Ectodermal cell (in vitro differentiated cells): ENCODE data around the gene SAXO1.
"Not testable (repeated sequence)": the region's sequence is repeated elsewhere in the genome, so short reads cannot be mapped to it uniquely, and the experiment has no call there.

Source experiments
- H3K27ac ChIP-seq: 2 replicates; pipeline ENCODE4 v1.7.0; 2013; ENCODE audit warnings: mild to moderate bottlenecking, low read depth, low read length; ENCODE audit not compliant: insufficient read depth, poor library complexity, severe bottlenecking
- H3K27me3 ChIP-seq: 2 replicates; pipeline ENCODE4 v1.7.0; 2013; ENCODE audit warnings: mild to moderate bottlenecking, low read length; ENCODE audit not compliant: insufficient read depth, control insufficient read depth, poor library complexity, severe bottlenecking
- H3K36me3 ChIP-seq: one replicate; pipeline ENCODE4 v1.7.0; 2013; ENCODE audit warnings: low read length; ENCODE audit not compliant: control insufficient read depth, insufficient read depth
- H3K4me1 ChIP-seq: one replicate; pipeline ENCODE4 v1.7.0; 2013; ENCODE audit warnings: low read length; ENCODE audit not compliant: control insufficient read depth, insufficient read depth
- H3K4me3 ChIP-seq: 2 replicates; pipeline ENCODE4 v1.7.0; 2013; ENCODE audit warnings: low read depth, low read length, control low read depth; ENCODE audit not compliant: insufficient read depth
- H3K9me3 ChIP-seq: 2 replicates; pipeline ENCODE4 v1.7.0; 2013; ENCODE audit warnings: mild to moderate bottlenecking, low read length, moderate library complexity; ENCODE audit not compliant: control insufficient read depth
- WGBS, 2 experiments: methylation state at CpG; one replicate each; pipeline ENCODE4 v1.1.7; 2013; ENCODE audit warnings: missing lambda C conversion rate in 2 of 2; 5-methylcytosine and 5-hydroxymethylcytosine counted together

Gene SAXO1

GRCh38 chr9:19000133-19000532 lies 32.9 kb downstream of the SAXO1 start:
- no peaks in the 10 kb centered on the region for H3K36me3 ChIP-seq
- no peak overlapping the region for H3K4me3 ChIP-seq
- no peaks in the 10 kb centered on the region for H3K27me3 ChIP-seq
- no peak overlapping the region for H3K27ac ChIP-seq
- no peaks in the 10 kb centered on the region for H3K9me3 ChIP-seq
- 85 to 86% methylated on average over 16 of the region's 16 CpGs for WGBS, 2 experiments
- H3K4me1 ChIP-seq = peaks cover 3% of the 10 kb centered on the region

- WGBS, 2 experiments = 90 to 91% methylated on average over 28 of the region's 28 CpGs
- H3K27me3 ChIP-seq = no peaks in the 10 kb centered on the region
- no peaks in the 10 kb centered on the region for H3K36me3 ChIP-seq
- H3K27ac ChIP-seq = no peak overlapping the region
- H3K4me3 ChIP-seq = no peak overlapping the region
- H3K9me3 ChIP-seq = no peaks in the 10 kb centered on the region
- H3K4me1 ChIP-seq = peaks cover 5% of the 10 kb centered on the region
Observed at GRCh38 chr9:18999173-18999785, 33.7 kb downstream of the SAXO1 start.

GRCh38 chr9:18997151-18997550 lies 35.9 kb downstream of the SAXO1 start:
- H3K4me1 ChIP-seq = peaks cover 5% of the 10 kb centered on the region
- no peak overlapping the region for H3K4me3 ChIP-seq
- 48 to 50% methylated on average over 2 of the region's 2 CpGs for WGBS, 2 experiments
- H3K27me3 ChIP-seq = no peaks in the 10 kb centered on the region
- H3K36me3 ChIP-seq = no peaks in the 10 kb centered on the region
- H3K9me3 ChIP-seq = no peaks in the 10 kb centered on the region
- H3K27ac ChIP-seq = no peak overlapping the region

GRCh38 chr9:18996211-18996610 lies 36.8 kb downstream of the SAXO1 start:
- no peak overlapping the region for H3K27ac ChIP-seq
- no peak overlapping the region for H3K4me3 ChIP-seq
- H3K36me3 ChIP-seq = no peaks in the 10 kb centered on the region
- no peaks in the 10 kb centered on the region for H3K9me3 ChIP-seq
- H3K27me3 ChIP-seq = no peaks in the 10 kb centered on the region
- H3K4me1 ChIP-seq = peaks cover 5% of the 10 kb centered on the region
- 63 to 64% methylated on average over 3 of the region's 3 CpGs for WGBS, 2 experiments

- H3K9me3 ChIP-seq = no peaks in the 10 kb centered on the region
- H3K27me3 ChIP-seq = no peaks in the 10 kb centered on the region
- no peaks in the 10 kb centered on the region for H3K36me3 ChIP-seq
- 48 to 58% methylated on average over 10 of the region's 10 CpGs for WGBS, 2 experiments
- peaks cover 5% of the 10 kb centered on the region for H3K4me1 ChIP-seq
- H3K4me3 ChIP-seq = no peak overlapping the region
- no peak overlapping the region for H3K27ac ChIP-seq
Observed at GRCh38 chr9:18994263-18994916, 38.6 kb downstream of the SAXO1 start.

- H3K27ac ChIP-seq, H3K36me3 ChIP-seq, H3K4me1 ChIP-seq, H3K9me3 ChIP-seq, H3K27me3 ChIP-seq, H3K4me3 ChIP-seq: not testable (repeated sequence)
- WGBS, 2 experiments = 92 to 94% methylated on average over 3 to 4 of the region's 4 CpGs
Observed at GRCh38 chr9:18991197-18991596, 41.8 kb downstream of the SAXO1 start.

- Histone ChIP-seq H3K4me3 (no peak overlapping the region), H3K27me3 (no peaks in the 10 kb centered on the region), H3K36me3 (no peaks in the 10 kb centered on the region), H3K27ac (no peak overlapping the region), H3K4me1 (peaks cover 5% of the 10 kb centered on the region), H3K9me3 (no peaks in the 10 kb centered on the region)
- 95 to 97% methylated on average over 5 of the region's 5 CpGs for WGBS, 2 experiments
Observed at GRCh38 chr9:18990494-18990893, 42.5 kb downstream of the SAXO1 start.

- Histone ChIP-seq H3K9me3 (no peaks in the 10 kb centered on the region), H3K36me3 (no peaks in the 10 kb centered on the region), H3K4me1 (no peaks in the 10 kb centered on the region), H3K27ac (no peak overlapping the region), H3K27me3 (no peaks in the 10 kb centered on the region), H3K4me3 (no peak overlapping the region)
- WGBS, 2 experiments = 93 to 97% methylated on average over 4 of the region's 4 CpGs
Observed at GRCh38 chr9:18989865-18990264, 43.1 kb downstream of the SAXO1 start.

GRCh38 chr9:18989097-18989496 lies 43.9 kb downstream of the SAXO1 start:
- H3K27ac ChIP-seq = no peak overlapping the region
- H3K9me3 ChIP-seq = no peaks in the 10 kb centered on the region
- H3K4me1 ChIP-seq = no peaks in the 10 kb centered on the region
- no peaks in the 10 kb centered on the region for H3K27me3 ChIP-seq
- 88 to 98% methylated on average over 1 to 2 of the region's 2 CpGs for WGBS, 2 experiments
- H3K4me3 ChIP-seq = no peak overlapping the region
- H3K36me3 ChIP-seq = no peaks in the 10 kb centered on the region

GRCh38 chr9:18988003-18988402 lies 45.0 kb downstream of the SAXO1 start:
- Histone ChIP-seq H3K4me3 (no peak overlapping the region), H3K9me3 (no peaks in the 10 kb centered on the region), H3K36me3 (no peaks in the 10 kb centered on the region), H3K4me1 (no peaks in the 10 kb centered on the region), H3K27ac (no peak overlapping the region), H3K27me3 (no peaks in the 10 kb centered on the region)
